ENCODE data around the gene FLYWCH2. TPM values are rescaled to one million over a fixed set of nuclear protein-coding genes. Genes with fewer than 3 reads are reported as not detected.

Gene FLYWCH2
- total and polyA plus RNA-seq, 2 donors from 2014 or later, result 31.3 to 52.5 TPM

DNA sequence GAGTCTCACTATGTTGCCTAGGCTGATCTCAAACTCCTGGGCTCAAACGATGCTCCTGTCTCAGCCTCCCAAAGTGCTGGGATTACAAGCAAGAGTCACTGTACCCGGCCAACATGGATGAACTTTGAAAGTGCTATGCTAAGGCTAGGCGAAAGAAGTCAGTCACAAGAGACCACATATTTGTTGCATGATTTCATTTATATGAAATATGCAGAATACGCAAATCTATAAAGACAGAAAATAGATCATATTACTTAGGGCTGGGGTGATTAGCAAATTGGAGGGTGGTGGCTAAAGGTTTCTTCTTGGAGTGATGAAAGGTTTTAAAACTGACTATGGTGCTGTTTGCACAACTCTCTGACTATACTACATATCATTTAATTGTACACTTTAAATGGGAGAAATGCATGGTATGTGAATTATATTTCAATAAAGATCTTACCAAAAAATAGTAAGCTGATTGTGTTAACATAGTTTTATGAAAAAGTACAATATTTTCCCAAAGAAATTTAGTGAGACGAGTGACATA, 27.5 kb downstream of the FLYWCH2 start:
- intact Hi-C loops (cut with DNase I), result no loop called here
- Histone ChIP-seq H3K9me3 (ENCODE audit: control insufficient read depth in 2 of 3, insufficient read depth in 1 of 3, low read length in 3 of 3) (no peaks in the 10 kb centered on the region), H3K9ac (ENCODE audit: low read length in 3 of 3) (no peak overlapping the region), H3K36me3 (ENCODE audit: control insufficient read depth in 2 of 3, insufficient read depth in 3 of 3, low read length in 3 of 3) (peaks cover 0 to 7% (median 4%) of the 10 kb centered on the region in 3 donors), H3K27me3 (ENCODE audit: control insufficient read depth, insufficient read depth, low read length) (no peaks in the 10 kb centered on the region), H3K4me3 (ENCODE audit: low read length in 3 of 3) (no peak overlapping the region), H3K27ac (ENCODE audit: low read depth in 2 of 2, low read length in 2 of 2) (no peak overlapping the region), H3K4me1 (ENCODE audit: control insufficient read depth in 2 of 3, insufficient read depth in 2 of 3, low read depth in 1 of 3, low read length in 3 of 3) (peaks cover 0 to 8% (median 0%) of the 10 kb centered on the region in 3 donors)
- FAIRE-seq (no peak), DNase-seq (no peak)
- no peak for TF ChIP-seq CTCF (IDR thresholded peaks at IDR 0.05; ENCODE audit: borderline replicate concordance, extremely low read depth, insufficient read depth)

DNA sequence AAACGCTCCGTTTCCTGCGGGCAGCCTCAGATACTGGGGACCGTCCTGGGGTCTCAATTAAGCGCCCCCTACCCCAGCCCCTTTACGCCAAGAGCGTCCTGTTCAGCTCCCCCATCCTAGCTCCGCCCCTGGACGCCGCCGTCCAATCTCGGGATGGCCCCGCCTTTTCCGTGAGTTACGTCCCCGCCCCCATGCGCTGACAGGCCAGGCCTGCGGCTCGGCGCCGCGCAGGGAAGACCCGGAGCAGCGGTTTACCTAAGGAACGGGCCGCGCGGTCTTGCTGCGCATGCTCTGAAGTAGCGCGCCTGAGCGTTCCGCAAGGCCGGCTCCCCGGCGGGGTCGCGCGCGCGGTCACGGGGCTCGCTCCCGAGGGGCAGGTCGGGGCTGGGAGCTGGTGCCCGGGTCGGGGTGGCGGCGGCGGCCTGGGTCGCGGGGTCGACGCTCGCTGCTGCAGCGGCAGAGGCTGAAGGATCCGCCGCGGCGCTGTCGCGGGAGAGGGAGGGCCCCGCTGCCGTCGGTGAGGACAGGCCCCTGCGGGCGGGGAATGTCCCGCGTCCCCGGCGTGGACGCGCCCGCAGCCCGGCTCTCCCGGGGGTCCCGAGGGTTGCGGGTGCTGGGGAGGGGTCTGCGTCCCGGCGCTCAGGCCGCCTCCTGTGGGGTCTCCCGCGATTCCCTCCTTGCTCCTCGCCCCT, 28.8 kb downstream of the FLYWCH2 start, which contains the start of gene FLYWCH1:
Gene FLYWCH1 (plus strand): TSS at position 294 of the 692 bp plus-strand sequence. CDS start 17,755 bp downstream, outside the sequence.
- H3K9ac ChIP-seq (ENCODE audit: low read length in 3 of 3), result peak within 1 kb of the TSS; percentile 66 to 92 (median 85)
- peak within 1 kb of the TSS; percentile 80 to 86 for H3K27ac ChIP-seq (ENCODE audit: low read depth in 2 of 2, low read length in 2 of 2)
- H3K4me3 ChIP-seq (ENCODE audit: low read length in 3 of 3), result peak within 1 kb of the TSS; percentile 79 to 94 (median 88)
- peak; percentile 98 to 99 (median 99) for DNase-seq
- H3K36me3 ChIP-seq (ENCODE audit: control insufficient read depth in 2 of 3, insufficient read depth in 3 of 3, low read length in 3 of 3), result peaks cover 0 to 12% (median 4%) of the 10 kb centered on the region in 3 donors
- intact Hi-C loops (cut with DNase I), result no loop called here
- peak; percentile 37 for FAIRE-seq
- no peaks in the 10 kb centered on the region for H3K27me3 ChIP-seq (ENCODE audit: control insufficient read depth, insufficient read depth, low read length)
- no peaks in the 10 kb centered on the region for H3K9me3 ChIP-seq (ENCODE audit: control insufficient read depth in 2 of 3, insufficient read depth in 1 of 3, low read length in 3 of 3)
- peaks cover 0 to 8% (median 0%) of the 10 kb centered on the region in 3 donors for H3K4me1 ChIP-seq (ENCODE audit: control insufficient read depth in 2 of 3, insufficient read depth in 2 of 3, low read depth in 1 of 3, low read length in 3 of 3)
- no peak for TF ChIP-seq CTCF (IDR thresholded peaks at IDR 0.05; ENCODE audit: borderline replicate concordance, extremely low read depth, insufficient read depth)

DNA sequence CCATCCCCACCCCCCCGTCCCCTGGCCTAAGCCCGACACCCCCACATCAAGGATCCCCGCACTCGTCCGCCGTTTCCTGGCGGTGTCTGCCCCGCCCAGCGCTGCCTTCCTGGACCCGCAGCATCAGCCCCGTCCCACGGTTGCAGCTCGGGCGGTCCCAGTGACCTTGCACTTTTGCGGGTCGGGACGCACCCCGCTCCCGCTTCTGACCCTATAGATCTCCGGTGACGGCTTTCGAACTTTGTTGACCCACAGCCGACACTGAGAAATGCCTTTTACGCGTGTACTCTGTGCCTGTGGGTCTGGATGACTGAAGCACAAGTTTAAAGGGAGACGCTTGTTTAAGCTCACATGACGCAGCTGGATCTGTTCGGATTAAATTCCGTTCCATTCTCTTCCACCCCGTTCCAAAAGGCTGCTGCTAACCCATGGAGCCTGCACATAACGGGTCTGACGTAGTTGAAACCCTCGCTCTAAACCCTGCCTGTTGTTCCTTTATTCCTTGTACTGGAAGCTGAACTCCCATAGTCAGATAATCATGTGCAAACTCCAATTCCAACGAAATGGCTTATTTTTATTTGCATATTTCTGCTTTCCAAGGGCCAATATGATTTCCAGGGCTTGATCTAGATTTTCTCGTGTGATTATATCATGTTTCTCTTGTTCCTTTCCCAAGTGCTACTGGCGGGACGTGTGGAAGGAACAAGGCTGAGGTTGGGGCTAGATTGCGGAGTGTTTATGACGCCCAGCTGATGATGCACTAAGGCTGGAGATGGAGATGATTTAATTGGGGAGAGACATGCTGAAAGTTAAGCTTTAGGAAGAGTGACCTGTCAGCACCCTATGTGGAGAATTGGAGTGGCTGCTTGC, 29.6 kb downstream of the FLYWCH2 start:
- H3K4me3 ChIP-seq (ENCODE audit: low read length in 3 of 3), result peak overlapping the region; percentile 71 to 94 (median 79)
- peak overlapping the region; percentile 66 to 92 (median 69) for H3K9ac ChIP-seq (ENCODE audit: low read length in 3 of 3)
- H3K27me3 ChIP-seq (ENCODE audit: control insufficient read depth, insufficient read depth, low read length), result no peaks in the 10 kb centered on the region
- H3K27ac ChIP-seq (ENCODE audit: low read depth in 2 of 2, low read length in 2 of 2), result peak overlapping the region; percentile 80 to 86
- peaks cover 0 to 8% (median 0%) of the 10 kb centered on the region in 3 donors for H3K4me1 ChIP-seq (ENCODE audit: control insufficient read depth in 2 of 3, insufficient read depth in 2 of 3, low read depth in 1 of 3, low read length in 3 of 3)
- intact Hi-C loops (cut with DNase I), result no loop called here
- peaks cover 0 to 12% (median 4%) of the 10 kb centered on the region in 3 donors for H3K36me3 ChIP-seq (ENCODE audit: control insufficient read depth in 2 of 3, insufficient read depth in 3 of 3, low read length in 3 of 3)
- no peak for TF ChIP-seq CTCF (IDR thresholded peaks at IDR 0.05; ENCODE audit: borderline replicate concordance, extremely low read depth, insufficient read depth)
- no peaks in the 10 kb centered on the region for H3K9me3 ChIP-seq (ENCODE audit: control insufficient read depth in 2 of 3, insufficient read depth in 1 of 3, low read length in 3 of 3)
- DNase-seq (peak in 3 of 5 donors; percentile 51 to 85 (median 79)), FAIRE-seq (no peak)
